Loucy (cell line): Measurements from ENCODE around the gene ZNF70.

Source experiments
- H2AFZ ChIP-seq: fragments of 200-600 bp; sonication (generic); 2 replicates; pipeline ENCODE4 v1.6.0; 2016; ENCODE audit warnings: antibody characterized with exemption, mild to moderate bottlenecking, low read length, moderate library complexity
- H3F3A ChIP-seq: fragments of 200-600 bp; 2 replicates; pipeline ENCODE4 v1.6.0; 2016; ENCODE audit warnings: antibody characterized with exemption, low read depth, mild to moderate bottlenecking
- H3K27me3 ChIP-seq: fragments of 200-600 bp; sonication (generic); 2 replicates; pipeline ENCODE4 v1.6.1; 2014; ENCODE audit warnings: low read length, mild to moderate bottlenecking; ENCODE audit not compliant: insufficient read depth, poor library complexity, severe bottlenecking
- H3K36me3 ChIP-seq: fragments of 200-600 bp; sonication (generic); 2 replicates; pipeline ENCODE4 v1.6.1; 2016; ENCODE audit warnings: low read length; ENCODE audit not compliant: insufficient read depth
- H3K4me1 ChIP-seq: fragments of 200-600 bp; sonication (generic); 2 replicates; pipeline ENCODE4 v1.5.1; 2014; ENCODE audit warnings: low read length, mild to moderate bottlenecking; ENCODE audit not compliant: insufficient read depth, poor library complexity, severe bottlenecking
- H3K4me2 ChIP-seq: fragments of 200-600 bp; sonication (generic); 2 replicates; pipeline ENCODE4 v1.6.0; 2014; ENCODE audit warnings: antibody characterized with exemption, low read length, low read depth, mild to moderate bottlenecking; ENCODE audit not compliant: poor library complexity, severe bottlenecking
- H3K4me3 ChIP-seq: fragments of 200-600 bp; sonication (generic); 2 replicates; pipeline ENCODE4 v1.5.1; 2014; ENCODE audit warnings: low read length, mild to moderate bottlenecking, mixed read lengths; ENCODE audit not compliant: poor library complexity, severe bottlenecking
- H3K79me2 ChIP-seq: fragments of 200-600 bp; sonication (generic); 2 replicates; pipeline ENCODE4 v1.6.1; 2014; ENCODE audit warnings: low read length; ENCODE audit not compliant: insufficient read depth
- H3K9ac ChIP-seq: fragments of 200-600 bp; sonication (generic); 2 replicates; pipeline ENCODE4 v1.6.0; 2014; ENCODE audit warnings: mild to moderate bottlenecking, low read depth, low read length, moderate library complexity; ENCODE audit not compliant: poor library complexity, severe bottlenecking
- H3K9me2 ChIP-seq: fragments of 200-600 bp; sonication (generic); replicated peaks from 2 replicates; pipeline ENCODE4 v1.6.1; 2016; ENCODE audit warnings: low read depth, low read length, mixed read lengths
- H3K9me3 ChIP-seq: fragments of 200-600 bp; sonication (generic); 2 replicates; pipeline ENCODE4 v1.6.1; 2014; ENCODE audit warnings: mild to moderate bottlenecking, antibody characterized with exemption, low read length, low read depth; ENCODE audit not compliant: insufficient read depth
- H4K20me1 ChIP-seq: fragments of 200-600 bp; sonication (generic); 2 replicates; pipeline ENCODE4 v1.6.0; 2014; ENCODE audit warnings: antibody characterized with exemption, low read length, mild to moderate bottlenecking; ENCODE audit not compliant: insufficient read depth, poor library complexity, severe bottlenecking
- CTCF ChIP-seq: fragments of 200-600 bp; sonication (generic); conservative IDR thresholded peaks from 2 replicates; pipeline ENCODE4 v1.5.1; 2014; ENCODE audit warnings: mild to moderate bottlenecking, antibody characterized with exemption, low read length
- EZH2phosphoT487 ChIP-seq: fragments of 200-600 bp; IDR thresholded peaks from 2 replicates; pipeline ENCODE4 v1.6.1; 2018; ENCODE audit warnings: antibody characterized with exemption, mild to moderate bottlenecking, moderate library complexity, borderline replicate concordance

The ZNF70 gene

GRCh38 chr22:23689414-23689813 is 61.5 kb downstream of the ZNF70 start:
- Histone ChIP-seq H4K20me1 (no peaks in the 10 kb centered on the region), H3K9me2 (no peaks in the 10 kb centered on the region), H2AFZ (no peak overlapping the region), H3K36me3 (peaks cover 32% of the 10 kb centered on the region; the same call in 1 of the 2 replicates), H3K27me3 (no peaks in the 10 kb centered on the region), H3F3A (no peaks in the 10 kb centered on the region), H3K9me3 (no peaks in the 10 kb centered on the region), H3K9ac (no peak overlapping the region), H3K4me2 (no peak overlapping the region), H3K4me3 (no peak overlapping the region), H3K4me1 (no peaks in the 10 kb centered on the region), H3K79me2 (no peaks in the 10 kb centered on the region)
- TF ChIP-seq CTCF (no peak), EZH2phosphoT487 (no peak)
